Fibroblast of the aortic adventitia (primary cell): ENCODE measurements around the gene SCG3. TPM values are rescaled to one million over a fixed set of nuclear protein-coding genes. Genes with fewer than 3 reads are reported as not detected.

Experiments
- DNase-seq: peaks from one replicate; pipeline ENCODE4 v3.0.0-alpha.2; 2010; ENCODE audit warnings: low read depth
- H3K4me3 ChIP-seq: 2 replicates; pipeline ENCODE4 v1.5.1; 2011; ENCODE audit warnings: low read depth, mild to moderate bottlenecking, control low read depth, low read length, moderate library complexity
- CTCF ChIP-seq: IDR thresholded peaks from 2 replicates; pipeline ENCODE4 v1.5.1; 2011; ENCODE audit warnings: mild to moderate bottlenecking, low read length, control low read depth, inconsistent platforms; ENCODE audit not compliant: insufficient read depth
- total RNA-seq: library from RNA; depleted of rRNA; stranded (reverse); fragments of >200 nt; gene quantifications from 2 replicates; pipeline ENCODE4 v1.2.3, GENCODE V29; 2012; ENCODE audit warnings: low replicate concordance

SCG3 gene
- total RNA-seq, 1 donor: not detected

GRCh38 chr15:51750186-51750585, 68.9 kb downstream of the SCG3 start:
- no peak for DNase-seq
- TF ChIP-seq CTCF: no peak
- no peak overlapping the region for H3K4me3 ChIP-seq

GRCh38 chr15:51750792-51751696, 69.7 kb downstream of the SCG3 start, which contains the start of gene TMOD2:
TMOD2 (plus strand) TSS chr15:51751597; CDS start chr15:51766442, 14,845 bp downstream.
- peak; percentile 18 for DNase-seq
- peak within 1 kb of the TSS; percentile 74 for H3K4me3 ChIP-seq
- no peak for TF ChIP-seq CTCF

GRCh38 chr15:51751697-51752683, 70.7 kb downstream of the SCG3 start:
- H3K4me3 ChIP-seq: peak overlapping the region; percentile 74
- TF ChIP-seq CTCF: no peak
- no peak for DNase-seq

DNA sequence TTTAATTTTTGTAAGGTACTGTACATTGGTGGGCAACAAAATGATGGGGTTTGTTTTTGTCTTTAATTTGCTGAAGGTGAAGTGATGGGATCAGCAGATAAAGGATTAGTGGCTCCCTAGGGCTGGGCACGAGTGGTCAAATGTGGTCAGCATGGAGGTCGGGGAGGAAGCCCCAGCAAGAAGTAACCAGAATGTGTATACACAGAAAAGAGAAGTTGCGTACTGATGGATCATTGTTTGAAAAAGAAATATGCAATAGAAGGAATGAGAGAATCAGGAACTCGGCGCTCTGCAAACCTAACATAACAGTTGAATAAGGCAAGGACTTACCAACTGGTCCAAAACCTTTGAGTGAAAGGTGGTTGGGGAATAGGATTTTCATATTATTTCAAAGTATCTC, 71.6 kb downstream of the SCG3 start:
- no peak overlapping the region for H3K4me3 ChIP-seq
- TF ChIP-seq CTCF: no peak

DNA sequence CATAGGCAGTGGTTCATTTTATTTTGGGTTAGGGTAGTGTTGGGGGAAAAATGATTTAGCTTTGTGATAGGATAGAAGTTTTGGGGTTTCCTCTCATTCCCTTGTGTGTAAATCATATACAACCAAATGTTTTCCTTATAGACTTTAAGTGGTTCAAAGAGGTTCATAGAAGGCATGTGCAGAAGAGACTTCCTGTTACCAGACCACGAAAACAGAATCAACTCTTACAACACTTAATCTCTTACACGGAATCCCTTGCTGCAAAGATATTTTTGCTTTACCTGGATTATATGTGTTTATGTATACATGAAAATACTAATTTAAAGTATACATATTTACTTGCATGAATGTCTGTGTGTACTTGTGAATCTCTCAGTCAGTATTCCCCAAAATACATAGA, 73.0 kb downstream of the SCG3 start:
- no peak overlapping the region for H3K4me3 ChIP-seq
- TF ChIP-seq CTCF: no peak
- no peak for DNase-seq

More for the DNA sequence above, 71.6 kb downstream of the SCG3 start:
- no peak for DNase-seq

DNA sequence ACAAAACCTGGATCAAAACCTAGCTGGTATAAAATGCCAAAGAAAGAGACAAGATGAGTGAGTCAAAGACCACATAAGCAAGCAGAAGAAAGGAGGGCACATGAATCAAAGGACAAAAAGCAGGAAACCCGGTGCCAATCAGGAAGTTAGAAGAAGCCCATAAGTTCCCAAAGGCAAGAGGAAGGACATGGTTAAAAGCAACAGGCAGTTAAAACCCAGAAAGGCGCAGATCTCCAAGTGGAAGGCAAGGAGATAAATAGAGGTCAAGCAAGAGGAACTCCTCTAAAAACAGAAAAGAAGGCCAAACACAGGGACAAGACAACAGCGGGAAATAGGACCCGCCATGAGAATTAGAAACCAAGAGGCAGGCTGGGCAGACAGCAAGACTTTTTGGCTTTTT, 74.5 kb downstream of the SCG3 start:
- TF ChIP-seq CTCF: no peak
- H3K4me3 ChIP-seq: no peak overlapping the region
- no peak for DNase-seq
